Neural crest cell (in vitro differentiated cells): ENCODE results near the gene SMAP2. TPM values are rescaled to one million over a fixed set of nuclear protein-coding genes. Genes with fewer than 3 reads are reported as not detected.
A peak's percentile ranks its signal among the peaks of the same experiment; 100 is the strongest.

Source experiments
- DNase-seq: peaks from one replicate; pipeline ENCODE4 v3.0.0; 2021; ENCODE audit warnings: low read depth, mixed read lengths, low spot score
- H3K27ac Mint-ChIP-seq: one replicate; pipeline ENCODE4 v1.8.0; 2021; ENCODE audit warnings: mild to moderate bottlenecking, mixed read lengths; ENCODE audit not compliant: unreplicated experiment
- H3K27me3 Mint-ChIP-seq: 2 replicates; pipeline ENCODE4 v1.8.0; 2021; ENCODE audit warnings: low read depth, mild to moderate bottlenecking, mixed read lengths
- H3K36me3 Mint-ChIP-seq: 2 replicates; pipeline ENCODE4 v1.8.0; 2021; ENCODE audit warnings: low read depth, mild to moderate bottlenecking, mixed read lengths
- H3K4me1 Mint-ChIP-seq: 2 replicates; pipeline ENCODE4 v1.8.0; 2021; ENCODE audit warnings: mixed read lengths
- H3K4me3 Mint-ChIP-seq: one replicate; pipeline ENCODE4 v1.8.0; 2021; ENCODE audit warnings: mild to moderate bottlenecking, mixed read lengths
- H3K9me3 Mint-ChIP-seq: 2 replicates; pipeline ENCODE4 v1.8.0; 2021; ENCODE audit warnings: mixed read lengths
- total RNA-seq: library from RNA; stranded (reverse); gene quantifications from 2 replicates; pipeline ENCODE4 v1.2.1, GENCODE V29; 2021
- TF ChIP-seq, protein P1 (sequence below): fragments of 200-600 bp; sonication (generic); conservative IDR thresholded peaks from 2 replicates; pipeline ENCODE4 v1.5.0; 2021; ENCODE audit warnings: antibody characterized with exemption, mild to moderate bottlenecking

The SMAP2 gene
- total RNA-seq, 1 donor from 2014 or later: 25.4 TPM

DNA sequence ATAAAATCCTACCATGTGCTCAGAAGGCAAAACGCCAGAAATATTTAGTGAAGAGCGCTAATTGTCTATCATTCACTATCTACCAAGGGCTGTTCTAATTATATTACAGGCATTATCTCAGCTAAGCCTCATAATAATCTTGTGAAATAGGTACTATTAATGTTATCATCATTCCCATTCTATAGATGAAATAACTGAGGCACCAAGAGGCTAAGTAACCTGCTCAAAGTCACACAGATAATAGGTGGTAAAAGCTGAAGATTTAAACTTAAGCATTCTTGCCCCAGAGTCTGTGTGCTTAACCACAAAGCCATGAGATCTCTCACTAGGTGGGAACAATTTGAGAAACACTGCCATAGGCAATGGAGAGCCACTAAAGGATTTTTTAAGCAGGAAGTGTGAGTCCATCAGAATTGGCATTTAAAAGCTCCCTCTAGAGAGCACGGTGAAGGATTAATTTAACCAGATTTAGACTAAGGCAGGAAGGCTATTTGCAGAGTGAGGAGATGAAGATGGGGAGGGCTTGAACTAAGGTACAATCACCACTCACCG is 1.7 kb upstream of the SMAP2 start:
- Mint-ChIP-seq H3K4me1 (peaks cover 25% of the 10 kb centered on the region), H3K9me3 (no peaks in the 10 kb centered on the region), H3K4me3 (peak overlapping the region; percentile 60), H3K27ac (peak overlapping the region; percentile 14), H3K27me3 (peaks cover 6% of the 10 kb centered on the region), H3K36me3 (no peaks in the 10 kb centered on the region)
- DNase-seq: no peak
- TF ChIP-seq, protein P1, sequence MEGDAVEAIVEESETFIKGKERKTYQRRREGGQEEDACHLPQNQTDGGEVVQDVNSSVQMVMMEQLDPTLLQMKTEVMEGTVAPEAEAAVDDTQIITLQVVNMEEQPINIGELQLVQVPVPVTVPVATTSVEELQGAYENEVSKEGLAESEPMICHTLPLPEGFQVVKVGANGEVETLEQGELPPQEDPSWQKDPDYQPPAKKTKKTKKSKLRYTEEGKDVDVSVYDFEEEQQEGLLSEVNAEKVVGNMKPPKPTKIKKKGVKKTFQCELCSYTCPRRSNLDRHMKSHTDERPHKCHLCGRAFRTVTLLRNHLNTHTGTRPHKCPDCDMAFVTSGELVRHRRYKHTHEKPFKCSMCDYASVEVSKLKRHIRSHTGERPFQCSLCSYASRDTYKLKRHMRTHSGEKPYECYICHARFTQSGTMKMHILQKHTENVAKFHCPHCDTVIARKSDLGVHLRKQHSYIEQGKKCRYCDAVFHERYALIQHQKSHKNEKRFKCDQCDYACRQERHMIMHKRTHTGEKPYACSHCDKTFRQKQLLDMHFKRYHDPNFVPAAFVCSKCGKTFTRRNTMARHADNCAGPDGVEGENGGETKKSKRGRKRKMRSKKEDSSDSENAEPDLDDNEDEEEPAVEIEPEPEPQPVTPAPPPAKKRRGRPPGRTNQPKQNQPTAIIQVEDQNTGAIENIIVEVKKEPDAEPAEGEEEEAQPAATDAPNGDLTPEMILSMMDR: no peak

DNA sequence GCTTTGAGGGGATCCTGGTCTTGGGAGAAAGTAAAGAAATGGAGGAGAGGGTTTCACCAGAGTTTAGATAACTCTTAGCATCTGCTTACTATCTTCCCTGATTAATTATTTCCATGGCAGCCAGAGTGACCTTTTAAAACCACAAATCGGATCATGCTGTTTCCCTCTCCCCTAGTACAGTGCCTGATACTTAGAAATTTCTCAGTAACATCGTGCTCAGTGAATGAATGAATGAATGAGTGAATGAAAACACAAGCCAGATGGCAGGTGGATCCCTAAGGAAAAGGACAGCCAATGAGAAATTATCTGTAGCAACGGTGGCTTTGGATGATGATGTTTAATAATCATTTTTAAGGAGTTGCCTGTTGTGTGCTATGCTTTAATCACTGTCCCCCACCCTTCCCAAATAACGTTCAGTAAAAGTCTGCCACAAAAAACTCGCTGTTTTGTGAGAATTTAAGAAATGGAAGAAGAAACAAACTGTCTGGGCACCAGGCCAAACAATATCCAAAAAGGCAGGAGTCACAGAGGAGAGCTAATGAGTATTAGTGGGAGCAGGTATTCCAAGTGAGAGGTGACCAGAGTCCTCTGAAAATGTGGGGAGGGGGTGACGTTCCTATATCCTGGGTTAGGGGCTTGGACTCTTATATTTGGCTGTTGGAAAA is 737 bp upstream of the SMAP2 start:
- Mint-ChIP-seq H3K27me3 (peaks cover 6% of the 10 kb centered on the region), H3K36me3 (no peaks in the 10 kb centered on the region), H3K27ac (peak overlapping the region; percentile 79), H3K9me3 (no peaks in the 10 kb centered on the region), H3K4me3 (peak overlapping the region; percentile 89), H3K4me1 (peaks cover 30% of the 10 kb centered on the region)
- TF ChIP-seq, protein P1: no peak
- DNase-seq: peak; percentile 2

DNA sequence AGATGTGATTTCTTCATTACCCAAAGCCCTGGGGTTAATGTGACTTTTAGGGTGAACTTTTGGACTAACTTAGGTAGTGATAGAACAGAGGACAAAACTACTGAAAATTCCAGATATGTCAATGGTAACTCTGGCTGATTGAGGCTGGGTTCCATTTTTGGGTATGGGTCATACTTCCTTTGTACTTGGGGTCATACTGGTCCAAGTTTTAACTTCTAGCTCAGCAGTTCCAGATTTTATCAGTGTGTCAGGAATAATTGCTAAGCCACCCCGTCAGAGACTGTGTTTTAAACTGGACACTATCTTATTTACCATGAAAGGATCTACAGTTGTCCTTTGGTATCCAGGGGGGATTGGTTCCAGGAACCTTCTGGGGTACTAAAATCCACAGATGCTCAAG is 4.0 kb downstream of the SMAP2 start:
- TF ChIP-seq, protein P1: no peak
- H3K36me3 Mint-ChIP-seq: no peaks in the 10 kb centered on the region
- H3K27me3 Mint-ChIP-seq: no peaks in the 10 kb centered on the region
- peaks cover 30% of the 10 kb centered on the region for H3K4me1 Mint-ChIP-seq
- no peaks in the 10 kb centered on the region for H3K9me3 Mint-ChIP-seq
- no peak overlapping the region for H3K27ac Mint-ChIP-seq
- DNase-seq: no peak
- peak overlapping the region; percentile 57 for H3K4me3 Mint-ChIP-seq

DNA sequence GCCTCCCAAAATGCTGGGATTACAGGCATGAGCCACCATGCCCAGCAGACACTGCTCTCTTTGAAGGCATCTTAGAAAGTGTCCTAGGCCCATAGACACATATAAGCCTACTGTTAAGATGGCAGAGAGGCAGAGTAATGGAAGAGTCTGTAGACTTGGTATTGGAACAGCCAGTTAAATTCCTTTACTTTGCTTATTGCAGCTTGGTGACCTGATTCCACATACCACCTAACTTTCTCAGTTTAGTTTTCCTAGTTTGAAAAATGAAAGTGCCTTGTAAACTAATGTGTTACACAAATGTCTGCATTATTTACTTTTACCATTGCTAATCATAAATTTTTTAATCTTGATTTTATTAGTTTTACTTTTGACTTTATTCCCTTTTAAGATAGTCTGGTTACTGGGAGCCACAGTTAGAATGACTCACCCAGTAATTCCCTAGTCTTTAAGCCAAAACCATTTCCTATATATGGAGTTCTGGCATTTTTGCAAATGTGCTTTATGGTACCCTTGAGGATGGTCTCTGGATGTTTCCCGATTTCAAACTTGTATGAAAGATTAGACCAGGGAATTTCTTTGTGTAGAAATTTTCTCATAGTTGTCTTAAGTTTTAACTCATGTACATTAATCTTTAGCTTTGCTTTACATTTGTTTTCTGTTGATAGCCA is 6.4 kb downstream of the SMAP2 start:
- no peak for DNase-seq

DNA sequence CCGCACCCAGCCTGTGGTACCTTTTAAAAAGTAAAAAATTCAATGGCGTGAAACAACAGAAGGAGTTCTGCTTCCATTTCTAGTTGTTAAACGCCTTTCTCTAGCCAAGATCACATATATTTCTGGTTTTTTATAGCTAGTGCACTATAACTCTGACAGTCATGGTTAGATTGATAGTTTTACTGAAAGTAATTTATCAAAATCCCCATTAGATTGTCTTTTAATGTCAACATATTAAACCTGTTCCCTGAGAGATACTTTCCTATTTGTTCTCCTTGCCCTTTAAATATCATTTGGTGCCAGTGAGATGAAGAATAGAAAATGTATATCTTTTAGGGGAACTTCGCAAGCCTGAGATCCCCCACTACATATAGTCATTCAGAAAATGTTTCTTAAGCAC is 7.3 kb downstream of the SMAP2 start:
- Mint-ChIP-seq H3K27me3 (no peaks in the 10 kb centered on the region), H3K4me1 (peaks cover 12% of the 10 kb centered on the region), H3K36me3 (no peaks in the 10 kb centered on the region), H3K27ac (no peak overlapping the region), H3K9me3 (no peaks in the 10 kb centered on the region), H3K4me3 (no peak overlapping the region)
- TF ChIP-seq, protein P1: no peak
- no peak for DNase-seq

More for the DNA sequence above, 6.4 kb downstream of the SMAP2 start:
- Mint-ChIP-seq H3K27me3 (no peaks in the 10 kb centered on the region), H3K36me3 (no peaks in the 10 kb centered on the region), H3K4me1 (peaks cover 13% of the 10 kb centered on the region), H3K4me3 (no peak overlapping the region), H3K27ac (no peak overlapping the region), H3K9me3 (no peaks in the 10 kb centered on the region)
- TF ChIP-seq, protein P1: no peak
